ENCODE results near the gene ARPC3.
A peak's percentile ranks its signal among the peaks of the same experiment; 100 is the strongest.
"Not testable (repeated sequence)": the region's sequence is repeated elsewhere in the genome, so short reads cannot be mapped to it uniquely, and the experiment has no call there.

ARPC3 gene

DNA sequence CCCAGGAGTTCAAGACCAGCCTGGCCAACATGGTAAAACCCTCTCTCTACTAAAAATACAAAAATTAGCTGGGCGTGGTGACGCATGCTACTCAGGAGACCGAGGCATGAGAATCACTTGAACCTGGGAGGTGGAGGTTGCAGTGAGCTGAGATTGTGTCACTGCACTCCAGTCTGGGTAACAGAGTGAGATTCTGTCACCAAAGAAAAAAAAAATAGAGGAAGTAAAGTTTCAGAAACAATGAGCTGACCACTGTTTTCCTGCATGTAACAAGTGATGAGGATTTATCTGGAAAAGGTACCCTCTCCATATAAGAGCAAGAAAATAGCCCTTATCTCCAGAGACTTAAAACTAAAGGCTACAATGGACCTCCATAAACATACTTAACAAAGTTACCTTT, 33.0 kb downstream of the ARPC3 start:
- not testable (repeated sequence) for DNase-seq (ENCODE audit: low read depth)

DNA sequence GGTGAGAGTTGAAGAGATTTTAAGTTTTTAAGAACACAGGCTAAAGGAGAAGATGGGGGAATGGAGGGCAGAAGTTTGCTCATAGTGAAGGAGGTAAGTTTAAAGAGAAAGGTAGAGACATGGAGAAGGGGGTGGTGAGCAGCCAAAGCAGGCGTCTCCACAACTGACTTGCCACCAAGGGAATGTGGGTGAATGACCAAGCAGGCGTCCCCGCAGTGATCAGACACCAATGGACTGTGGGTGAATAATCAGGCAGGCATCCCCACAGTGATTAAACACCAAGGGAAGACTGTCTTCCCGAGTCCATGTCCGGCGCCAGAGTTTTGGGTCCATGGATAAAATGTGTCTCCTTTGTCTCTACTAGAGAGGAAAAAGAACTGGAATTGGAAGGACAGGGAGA, 40.1 kb downstream of the ARPC3 start:
- not testable (repeated sequence) for DNase-seq (ENCODE audit: low read depth)

DNA sequence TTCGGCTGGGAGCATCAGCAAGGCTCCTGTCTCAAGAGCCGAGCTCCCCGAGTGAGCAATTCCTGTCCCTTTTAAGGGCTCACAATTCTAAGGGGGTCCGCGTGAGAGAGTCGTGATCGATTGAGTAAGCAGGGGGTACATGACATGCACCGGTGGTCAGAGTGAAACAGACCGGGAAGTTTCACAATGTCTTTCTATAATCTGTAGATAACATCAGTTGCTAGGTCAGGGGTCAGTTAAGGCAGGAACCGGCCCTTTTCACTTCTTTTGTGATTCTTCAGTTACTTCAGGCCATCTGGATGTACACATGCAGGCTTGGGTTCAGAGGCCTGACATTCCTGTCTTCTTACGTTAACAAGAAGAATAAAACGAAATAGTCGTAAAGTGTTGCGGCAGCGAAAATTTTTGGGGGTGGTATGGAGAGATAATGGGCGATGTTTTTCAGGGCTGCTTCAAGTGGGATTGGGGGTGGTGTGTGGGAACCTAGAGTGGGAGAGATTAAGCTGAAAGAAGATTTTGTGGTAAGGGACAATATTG, 44.9 kb downstream of the ARPC3 start:
- not testable (repeated sequence) for DNase-seq (ENCODE audit: low read depth)

DNA sequence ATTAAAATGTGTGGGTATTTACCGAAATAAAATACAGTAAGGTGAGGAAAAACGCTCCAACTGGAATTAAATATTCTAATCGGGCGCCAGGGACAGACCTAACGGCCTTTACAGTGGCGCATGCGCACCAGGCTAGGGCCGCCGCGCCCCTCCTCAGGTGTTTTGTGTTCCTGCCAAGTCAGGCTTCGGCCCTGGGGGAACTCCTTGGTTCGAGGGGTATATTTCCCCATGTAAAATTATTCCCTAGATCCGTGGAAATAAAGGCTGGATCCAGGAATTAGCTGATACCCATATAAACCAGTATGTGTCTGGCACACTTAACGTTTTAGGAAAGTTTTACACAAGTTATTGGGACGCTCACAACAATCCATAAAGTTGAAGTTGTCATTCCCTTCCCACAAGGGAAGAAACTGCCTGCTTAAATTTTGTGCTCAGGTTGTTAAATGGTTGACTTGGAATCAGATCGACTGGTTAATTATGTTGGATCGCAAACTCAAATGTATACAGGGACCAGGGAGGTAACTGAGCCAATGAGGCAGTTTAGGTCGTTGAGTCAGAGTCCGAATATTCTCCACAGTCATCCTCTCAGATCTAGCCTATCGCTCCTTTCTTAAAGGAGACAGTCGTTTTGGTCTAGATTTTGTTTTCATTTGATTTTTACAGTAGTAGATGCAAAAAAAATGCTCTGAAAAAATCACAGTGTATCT, 46.0 kb downstream of the ARPC3 start:
- DNase-seq (ENCODE audit: low read depth): peak; percentile 73

DNA sequence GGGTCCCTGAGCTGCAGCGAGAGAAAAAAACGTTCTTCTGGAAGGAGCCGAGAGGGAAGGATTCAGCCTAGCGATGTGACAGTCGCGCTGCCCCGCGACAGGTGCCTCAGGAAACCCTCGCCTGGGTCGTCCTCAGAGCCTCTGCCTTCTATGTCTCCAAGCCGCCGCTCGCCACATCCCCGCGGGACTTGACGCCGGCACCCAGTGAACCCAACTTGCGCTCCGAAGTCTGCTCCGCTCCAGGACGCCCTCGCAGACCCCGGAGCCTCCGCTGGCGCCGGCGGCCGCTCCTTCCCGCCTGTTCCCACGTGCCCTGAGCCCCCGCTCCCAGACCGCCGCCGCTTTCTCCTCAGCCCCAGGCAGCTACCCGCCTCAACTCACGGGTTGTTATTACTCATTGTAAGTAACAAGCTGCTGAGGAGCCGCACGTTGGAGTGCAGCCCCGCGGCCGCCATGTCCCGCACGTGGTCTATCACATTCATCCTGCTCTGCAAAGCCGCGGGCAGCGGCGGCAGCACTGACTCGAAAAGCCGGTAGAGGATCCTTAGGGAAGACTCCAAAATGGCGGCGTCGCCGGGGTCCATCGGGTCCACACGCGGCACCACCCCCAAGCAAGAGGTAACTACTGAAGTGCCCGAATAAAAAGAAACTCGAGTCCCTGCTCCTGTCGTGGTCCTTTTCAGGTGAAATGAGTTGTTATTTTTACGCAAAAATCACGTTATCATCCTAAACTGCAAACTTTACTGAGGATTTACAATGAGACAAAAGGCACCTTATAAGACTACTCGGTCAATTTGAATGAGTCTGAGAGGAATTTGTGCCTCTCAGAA, 46.8 kb downstream of the ARPC3 start, which contains the start of gene ANAPC7:
Gene ANAPC7 (minus strand): TSS at position 563 of the 830 bp plus-strand sequence. CDS start 81 bp downstream, at position 482.
- peak; percentile 80 for DNase-seq (ENCODE audit: low read depth)
